GM18858 (cell line): Measurements from ENCODE around the gene CLCN7.

ENCODE experiments used
- ATAC-seq: cut with Tn5 transposase; IDR thresholded peaks from one replicate; pipeline ENCODE4 v1.9.1; 2021; ENCODE audit not compliant: unreplicated experiment

CLCN7 gene, protein sequence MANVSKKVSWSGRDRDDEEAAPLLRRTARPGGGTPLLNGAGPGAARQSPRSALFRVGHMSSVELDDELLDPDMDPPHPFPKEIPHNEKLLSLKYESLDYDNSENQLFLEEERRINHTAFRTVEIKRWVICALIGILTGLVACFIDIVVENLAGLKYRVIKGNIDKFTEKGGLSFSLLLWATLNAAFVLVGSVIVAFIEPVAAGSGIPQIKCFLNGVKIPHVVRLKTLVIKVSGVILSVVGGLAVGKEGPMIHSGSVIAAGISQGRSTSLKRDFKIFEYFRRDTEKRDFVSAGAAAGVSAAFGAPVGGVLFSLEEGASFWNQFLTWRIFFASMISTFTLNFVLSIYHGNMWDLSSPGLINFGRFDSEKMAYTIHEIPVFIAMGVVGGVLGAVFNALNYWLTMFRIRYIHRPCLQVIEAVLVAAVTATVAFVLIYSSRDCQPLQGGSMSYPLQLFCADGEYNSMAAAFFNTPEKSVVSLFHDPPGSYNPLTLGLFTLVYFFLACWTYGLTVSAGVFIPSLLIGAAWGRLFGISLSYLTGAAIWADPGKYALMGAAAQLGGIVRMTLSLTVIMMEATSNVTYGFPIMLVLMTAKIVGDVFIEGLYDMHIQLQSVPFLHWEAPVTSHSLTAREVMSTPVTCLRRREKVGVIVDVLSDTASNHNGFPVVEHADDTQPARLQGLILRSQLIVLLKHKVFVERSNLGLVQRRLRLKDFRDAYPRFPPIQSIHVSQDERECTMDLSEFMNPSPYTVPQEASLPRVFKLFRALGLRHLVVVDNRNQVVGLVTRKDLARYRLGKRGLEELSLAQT

DNA sequence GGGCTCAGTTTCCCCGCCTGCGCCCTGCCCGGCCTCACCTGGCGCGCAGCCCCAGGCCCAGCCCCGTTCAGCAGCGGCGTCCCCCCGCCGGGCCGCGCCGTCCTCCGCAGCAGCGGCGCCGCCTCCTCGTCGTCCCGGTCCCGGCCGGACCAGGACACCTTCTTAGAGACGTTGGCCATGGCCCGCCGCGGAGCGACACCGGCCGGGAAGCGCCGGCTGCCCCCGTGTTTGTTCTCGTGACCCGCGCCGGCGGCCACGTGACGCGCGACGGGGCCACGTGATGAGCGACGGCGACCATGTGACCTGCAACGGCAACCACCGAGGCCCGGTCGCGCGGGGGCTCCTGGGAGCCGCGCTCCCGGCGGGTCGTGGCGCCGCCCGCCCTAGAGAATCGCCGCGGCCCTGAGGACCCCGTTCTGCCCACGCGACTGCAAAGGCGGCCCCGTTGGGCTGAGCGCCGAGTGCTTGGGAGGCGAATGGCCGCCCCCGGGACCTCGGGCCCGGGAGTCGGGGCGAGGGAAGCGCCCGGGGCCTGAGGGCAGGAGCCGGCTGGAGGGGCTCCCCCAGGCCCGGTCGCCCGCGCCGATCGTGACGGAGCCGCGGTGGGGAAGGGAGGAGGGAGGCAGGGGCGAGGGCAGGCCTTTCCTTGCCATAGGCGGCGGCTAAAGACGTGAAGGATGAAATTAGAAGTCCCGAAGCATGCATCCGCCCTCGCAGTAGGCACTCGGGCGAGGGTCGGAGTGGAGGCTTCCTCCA, at the start of gene CLCN7:
Gene CLCN7, minus strand, starts transcription at position 233 of the 756 bp plus-strand sequence. Its CDS starts 54 bp downstream, at position 179.
- peak; percentile 72 for ATAC-seq

DNA sequence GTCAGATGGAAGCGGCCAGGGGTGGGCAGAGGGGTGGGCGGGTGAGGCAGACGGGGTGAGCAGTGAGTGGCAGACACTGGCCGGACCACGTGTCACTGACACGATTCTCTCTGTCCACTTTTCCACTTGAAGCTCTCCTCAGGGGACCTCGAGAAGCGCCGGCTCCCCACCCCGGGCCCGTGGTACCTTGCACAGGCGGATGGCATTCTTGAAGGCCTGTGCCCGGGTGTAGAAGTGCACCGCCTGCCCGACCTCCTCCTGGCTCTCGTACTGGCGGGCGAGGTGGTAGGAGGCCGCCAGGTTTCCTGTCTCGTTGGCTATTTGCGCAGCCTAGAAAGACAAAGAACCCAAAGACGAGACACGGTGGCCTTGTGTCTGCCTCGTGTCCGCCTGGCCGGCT, 49.5 kb upstream of the CLCN7 start:
- no peak for ATAC-seq

DNA sequence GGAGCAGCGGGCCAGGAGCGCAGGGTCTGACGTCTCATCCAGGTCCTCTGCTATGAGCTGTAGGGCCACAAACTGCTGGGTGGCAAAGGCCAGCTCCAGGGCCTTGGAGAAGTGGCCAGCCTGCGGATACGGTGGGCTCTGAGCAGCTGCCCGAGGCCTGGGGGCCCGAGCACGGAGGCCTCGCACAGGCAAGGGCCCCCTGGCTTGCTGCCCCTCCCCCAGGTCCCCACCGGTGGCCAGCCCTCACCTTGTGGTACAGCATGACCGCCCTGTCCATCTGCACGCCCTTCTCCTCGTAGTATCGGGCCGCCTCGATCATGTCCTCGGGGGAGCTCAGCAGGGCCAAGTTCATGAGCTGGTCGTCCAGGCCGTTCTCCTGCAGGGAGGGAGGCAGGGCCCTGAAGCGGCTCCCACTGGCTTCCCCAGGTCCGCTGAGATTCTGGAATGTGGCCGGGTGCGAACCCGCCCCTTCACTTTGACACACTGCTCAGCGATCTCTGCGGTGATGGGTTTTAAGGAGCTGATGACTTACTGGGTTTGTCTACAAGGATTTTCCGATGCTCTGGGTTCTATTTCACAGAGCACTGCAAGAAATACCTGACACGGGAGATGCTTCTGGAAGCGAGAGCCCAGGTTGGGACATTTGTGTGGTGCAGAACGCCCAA, 48.9 kb upstream of the CLCN7 start:
- no peak for ATAC-seq

DNA sequence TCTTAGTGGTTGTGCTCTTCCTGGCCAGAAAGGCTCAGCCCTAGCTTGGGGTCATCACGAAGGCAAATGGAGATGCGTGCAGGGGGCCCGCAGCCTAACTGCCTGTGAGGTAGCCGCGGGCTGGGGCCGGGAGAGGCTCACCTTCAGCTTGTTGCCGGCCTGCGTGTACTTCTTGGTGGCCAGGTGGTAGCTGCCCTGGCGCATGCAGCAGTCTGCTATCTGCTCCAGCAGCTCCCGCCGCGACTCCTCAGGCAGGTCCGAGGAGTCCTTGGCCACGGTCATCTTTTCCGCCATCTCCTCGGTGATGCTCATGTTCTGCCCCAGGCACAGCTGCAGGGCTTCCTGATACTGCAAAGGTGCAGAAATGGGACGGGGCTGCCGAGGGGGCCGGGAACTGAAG, 45.6 kb upstream of the CLCN7 start:
- ATAC-seq, result no peak

DNA sequence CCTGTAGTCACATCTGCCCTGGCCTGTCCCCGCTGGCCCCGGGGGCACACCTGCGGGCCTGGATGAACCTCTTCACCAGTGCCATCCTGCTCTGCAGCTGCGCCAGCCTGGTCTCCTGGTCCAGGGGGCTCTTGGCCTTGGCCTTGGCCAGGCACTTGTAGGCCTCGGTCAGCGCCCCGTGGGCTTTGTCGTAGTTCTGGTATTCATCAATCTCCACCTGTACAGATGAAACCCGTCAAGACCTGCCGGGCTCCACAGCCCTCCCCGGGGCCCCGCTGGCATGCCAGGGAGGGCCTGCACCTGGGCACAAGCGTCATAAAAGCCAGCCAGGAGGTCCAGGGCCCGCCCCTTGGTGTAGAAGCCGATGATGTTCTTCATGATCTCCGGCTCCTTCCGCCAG, 45.0 kb upstream of the CLCN7 start:
- no peak for ATAC-seq

DNA sequence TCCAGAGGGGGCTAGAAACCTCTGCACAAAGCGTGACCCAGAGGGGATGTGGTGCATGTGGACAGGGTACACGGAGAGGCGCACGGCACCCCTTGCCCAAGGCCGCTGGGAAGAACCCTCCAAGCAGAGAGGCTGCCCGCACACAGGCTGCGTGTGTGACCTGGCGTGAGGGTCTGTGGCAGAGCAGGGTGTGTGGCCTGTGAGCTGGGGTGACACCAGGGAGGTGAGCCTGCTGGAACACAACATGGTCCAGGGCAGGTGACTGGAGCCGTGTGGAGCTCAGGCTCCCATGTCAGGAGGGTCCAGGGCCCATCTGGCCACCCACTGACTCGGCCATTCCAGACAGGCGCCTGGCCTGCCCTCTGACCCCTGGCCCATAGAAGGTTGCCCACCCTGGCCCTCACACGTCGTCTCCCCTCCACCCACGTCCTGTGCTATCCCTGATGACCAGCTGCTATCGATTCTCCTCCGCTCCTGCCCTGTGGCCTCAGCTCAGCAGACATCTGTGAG, 43.9 kb upstream of the CLCN7 start:
- ATAC-seq, result no peak

DNA sequence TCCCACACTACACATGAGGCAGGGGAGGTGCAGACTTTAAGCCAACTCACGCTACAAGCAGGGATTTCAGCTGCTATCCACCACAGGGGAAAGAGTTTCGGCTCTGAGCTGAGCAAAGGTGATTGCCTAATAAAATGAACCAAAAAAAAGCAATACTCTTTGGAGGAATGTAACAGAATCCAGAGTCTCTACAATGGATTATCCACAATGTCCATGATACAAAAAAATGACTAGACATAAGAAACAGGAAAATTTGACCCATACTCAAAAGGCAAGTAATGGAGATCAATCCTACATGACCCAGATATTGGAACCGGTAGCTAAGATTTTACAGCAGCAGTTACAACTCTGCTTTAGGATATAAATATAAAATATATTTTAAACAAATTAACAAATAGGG, 39.7 kb upstream of the CLCN7 start:
- no peak for ATAC-seq

DNA sequence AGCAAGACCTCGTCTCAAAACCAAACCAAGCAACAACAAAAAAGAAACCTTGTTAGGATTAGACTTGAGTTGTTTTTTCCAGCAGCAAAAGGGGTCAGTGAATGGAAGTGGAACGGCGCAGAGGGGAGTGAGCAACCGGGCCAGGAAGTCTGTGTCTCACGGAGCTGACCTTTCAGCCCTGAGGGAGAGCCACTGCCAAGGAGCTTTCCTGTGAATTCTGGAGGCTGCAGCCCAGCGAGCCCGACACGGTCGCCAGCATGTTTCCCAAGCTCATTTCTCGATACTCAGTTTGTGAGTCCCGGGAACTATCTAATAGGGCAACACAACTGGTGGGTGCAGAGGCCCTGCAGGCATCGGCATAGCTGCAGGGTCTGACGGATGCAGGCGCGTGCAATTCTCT, 37.9 kb upstream of the CLCN7 start:
- no peak for ATAC-seq

DNA sequence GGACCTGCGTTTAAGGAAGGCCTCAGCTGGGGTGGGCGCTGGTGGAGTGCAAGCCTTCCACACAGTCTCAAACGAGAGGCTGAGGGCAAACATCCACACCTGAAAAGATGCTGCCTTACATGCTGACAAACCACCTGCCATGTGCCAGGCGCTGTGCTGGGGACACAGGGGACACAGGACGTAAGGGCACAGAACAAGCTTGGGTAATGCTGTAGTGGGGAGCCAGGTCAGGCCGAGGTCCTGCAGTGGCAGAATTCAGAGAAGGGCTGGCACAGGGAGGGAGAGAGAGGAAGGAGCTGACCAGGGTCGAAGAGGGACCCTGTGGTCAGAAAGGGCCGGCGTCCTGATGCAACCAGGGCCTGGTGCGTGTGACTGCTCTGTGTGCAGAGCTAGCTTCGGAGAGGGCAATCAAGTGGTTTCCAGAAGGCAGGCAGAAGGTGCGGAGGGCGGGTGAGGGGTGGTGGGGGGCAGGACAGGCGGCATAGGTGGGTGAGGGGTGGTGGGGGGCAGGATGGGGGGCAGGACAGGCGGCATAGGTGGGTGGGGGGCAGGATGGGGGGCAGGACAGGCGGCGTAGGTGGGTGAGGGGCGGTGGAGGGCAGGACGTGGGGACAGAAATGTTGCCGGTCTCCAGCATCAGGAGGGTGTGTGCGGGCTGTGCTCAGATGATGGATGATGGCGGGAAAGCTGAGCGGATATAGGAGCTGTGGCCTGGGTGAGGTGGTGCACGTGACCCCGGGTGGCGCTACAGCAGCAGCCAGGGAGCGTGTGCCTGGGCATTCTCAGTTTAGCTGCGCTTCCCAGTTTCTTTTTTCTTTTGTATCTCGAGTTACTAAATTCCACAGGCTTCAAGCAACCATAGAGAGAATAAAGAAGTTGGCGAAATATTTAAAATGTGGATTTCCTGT, 37.1 kb upstream of the CLCN7 start:
- no peak for ATAC-seq

DNA sequence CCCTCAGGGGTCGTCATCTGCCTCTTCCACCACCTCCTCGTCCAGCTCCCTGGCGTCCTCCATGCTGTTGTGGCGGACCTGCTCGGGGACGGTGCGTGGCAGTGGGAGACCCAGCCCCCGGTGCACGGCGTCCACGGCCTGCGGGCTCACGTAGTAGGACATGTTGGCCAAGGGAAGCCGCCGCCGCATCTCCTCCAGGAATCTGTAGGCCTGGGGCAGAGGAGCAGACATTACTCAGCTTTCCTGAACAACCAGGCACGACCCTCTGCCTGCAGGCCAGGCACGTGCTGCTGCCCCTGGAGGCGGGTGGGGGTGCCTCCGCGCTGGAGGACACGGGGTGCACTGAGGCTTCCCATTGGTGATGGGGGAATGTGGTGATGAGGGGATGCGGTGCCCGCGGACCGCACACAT, 36.1 kb upstream of the CLCN7 start:
- ATAC-seq, result no peak

DNA sequence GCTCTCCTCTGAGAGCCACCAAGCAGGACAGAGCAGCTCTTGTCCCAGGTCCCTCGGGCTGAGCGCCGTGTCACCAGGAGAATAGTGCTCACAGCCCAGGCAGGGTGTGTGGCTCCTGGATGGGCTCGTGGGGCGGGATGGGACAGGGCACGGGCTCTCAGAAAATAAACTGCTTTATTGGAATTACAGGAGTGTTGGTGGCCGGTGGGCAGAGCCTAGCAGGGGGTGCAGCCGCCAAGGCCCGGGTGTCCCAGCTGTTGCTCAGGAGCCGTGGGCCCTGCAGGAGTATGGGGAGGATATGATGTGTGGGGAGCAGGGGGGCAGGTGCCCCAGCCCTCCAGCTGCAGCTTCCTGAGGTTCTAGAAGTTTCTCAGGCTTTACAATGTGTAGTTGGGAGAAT, 35.4 kb upstream of the CLCN7 start:
- no peak for ATAC-seq

DNA sequence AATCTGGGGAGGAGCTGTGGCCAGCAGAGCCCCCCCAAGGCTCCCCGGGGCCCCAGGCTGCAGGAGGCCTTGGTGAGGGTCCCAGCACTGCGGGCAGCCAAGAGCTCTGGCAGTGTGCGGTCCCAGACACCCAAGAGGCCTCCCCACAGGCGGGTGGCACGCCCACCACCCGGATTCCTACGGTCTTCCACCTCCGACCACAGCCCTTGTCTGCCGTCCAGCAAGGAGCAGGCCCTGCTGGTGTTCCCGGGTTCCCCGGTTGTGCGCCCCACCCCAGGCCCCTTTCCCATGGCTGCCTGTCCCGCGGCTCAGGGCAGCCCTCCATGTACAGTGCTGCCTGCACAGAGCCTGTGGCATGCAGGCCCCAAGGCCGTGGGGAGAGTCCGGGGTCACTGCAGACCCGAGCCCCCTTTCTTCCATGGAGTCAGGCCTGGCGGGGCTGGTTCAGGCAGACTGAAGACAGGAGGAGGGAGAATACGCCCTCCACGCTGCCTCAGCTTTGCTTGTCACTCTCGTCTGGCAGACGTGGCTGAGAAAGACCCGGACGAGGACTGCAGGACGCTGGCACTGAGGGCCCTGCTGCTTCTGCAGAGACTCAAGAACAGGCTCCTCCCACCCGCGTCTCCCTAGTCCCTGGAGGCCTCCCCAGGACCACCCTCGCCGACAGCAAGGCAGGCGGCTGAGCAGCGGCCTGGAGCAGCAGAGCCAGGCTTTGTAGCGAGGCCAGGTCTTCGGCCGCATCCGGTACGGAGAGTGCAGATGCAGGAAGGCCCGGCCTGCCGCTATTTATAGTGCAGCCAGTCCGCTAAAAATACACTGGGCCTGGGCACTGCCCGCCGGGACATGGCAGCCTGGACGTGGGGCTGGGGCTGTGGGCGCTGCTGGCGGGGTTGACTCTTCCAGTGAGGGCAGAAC, 34.7 kb upstream of the CLCN7 start:
- ATAC-seq, result no peak

DNA sequence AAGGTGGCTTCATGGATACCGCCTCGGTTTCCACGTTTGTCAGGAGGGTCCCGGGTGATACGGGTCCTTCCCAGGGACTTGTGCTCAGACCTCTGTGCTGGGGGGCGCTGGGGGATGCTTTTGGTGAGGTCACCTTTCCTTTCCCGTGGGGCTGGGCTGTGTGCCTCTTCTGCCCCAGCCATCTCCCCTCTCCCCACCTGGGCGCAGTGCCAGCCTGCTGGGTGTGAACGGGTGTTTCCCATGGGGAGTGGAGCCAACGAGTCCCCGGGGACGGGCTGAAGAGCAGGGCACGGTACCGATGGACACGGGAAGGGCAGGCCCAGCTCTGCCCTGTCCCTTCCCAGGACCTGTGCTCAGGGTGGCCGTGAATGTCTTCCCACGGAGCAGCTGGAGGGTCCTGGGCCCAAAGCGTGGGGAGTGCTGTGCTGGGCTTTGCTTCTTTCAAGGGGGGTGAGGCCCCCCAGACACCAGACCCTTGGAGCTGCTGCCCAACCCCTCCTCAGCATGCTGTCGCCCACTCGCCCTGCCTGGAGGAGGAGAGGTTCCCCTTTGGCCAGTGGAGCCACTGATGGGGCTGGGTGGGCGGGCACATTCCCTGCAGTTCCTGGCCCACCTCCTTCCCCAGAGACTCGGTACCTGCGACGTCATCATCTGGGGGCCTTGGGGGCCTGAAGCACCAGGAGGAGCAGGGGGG, 33.8 kb upstream of the CLCN7 start:
- no peak for ATAC-seq

DNA sequence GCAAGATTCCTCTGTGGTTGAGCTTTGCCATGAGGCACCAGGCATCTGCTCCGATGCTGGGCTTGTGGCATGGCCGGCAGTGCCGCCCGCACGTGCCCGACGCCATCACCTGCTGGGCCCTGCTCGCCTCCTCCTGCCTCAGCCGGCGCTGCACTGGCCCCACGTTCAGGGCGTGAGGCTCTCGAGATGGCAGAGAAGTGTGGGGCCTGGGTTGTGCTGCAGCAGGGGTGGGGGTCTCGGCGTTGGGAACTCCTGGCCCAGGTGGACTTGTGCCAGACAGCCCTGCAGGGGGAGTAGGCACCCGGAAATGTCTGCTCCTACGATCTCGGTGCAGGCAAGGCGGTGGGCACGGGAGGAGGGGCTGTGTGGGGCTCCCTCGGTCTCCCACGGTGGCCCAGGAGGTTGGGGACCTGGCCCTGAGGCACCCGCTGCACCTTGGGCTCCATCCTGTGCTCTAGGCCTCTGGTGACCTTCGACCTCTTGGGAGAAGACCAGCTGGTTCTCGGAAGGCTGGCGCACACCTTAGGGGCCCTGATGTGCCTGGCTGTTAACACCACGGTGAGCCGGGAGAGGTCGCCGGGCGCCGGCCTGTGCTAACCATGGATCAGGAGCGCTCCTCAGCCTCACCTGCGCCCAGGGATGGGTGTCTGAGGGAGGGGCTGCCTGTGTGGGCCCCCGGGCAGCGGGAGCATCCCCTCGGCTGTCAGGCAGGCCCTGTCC, 31.8 kb upstream of the CLCN7 start:
- ATAC-seq, result no peak

DNA sequence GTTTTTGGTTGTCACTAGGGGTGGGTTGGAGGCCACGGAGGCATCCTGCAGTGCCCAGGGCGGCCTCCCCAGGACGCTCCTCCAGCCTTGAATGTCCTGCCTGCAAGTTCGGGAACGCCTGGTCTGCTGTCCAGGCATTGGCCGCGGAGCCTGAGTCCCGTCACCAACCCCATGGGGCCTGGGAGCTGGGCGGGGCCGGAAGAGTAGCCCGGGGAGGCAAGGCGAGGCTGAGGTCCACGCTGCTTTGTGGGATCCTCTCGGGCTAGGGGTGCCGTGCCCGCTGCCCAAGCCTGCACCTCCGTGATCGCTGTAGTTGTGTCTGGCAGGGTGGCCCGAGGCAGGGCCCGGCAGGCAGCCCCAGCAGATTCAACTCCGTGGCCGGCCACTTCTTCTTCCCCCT, 31.1 kb upstream of the CLCN7 start:
- ATAC-seq, result no peak

DNA sequence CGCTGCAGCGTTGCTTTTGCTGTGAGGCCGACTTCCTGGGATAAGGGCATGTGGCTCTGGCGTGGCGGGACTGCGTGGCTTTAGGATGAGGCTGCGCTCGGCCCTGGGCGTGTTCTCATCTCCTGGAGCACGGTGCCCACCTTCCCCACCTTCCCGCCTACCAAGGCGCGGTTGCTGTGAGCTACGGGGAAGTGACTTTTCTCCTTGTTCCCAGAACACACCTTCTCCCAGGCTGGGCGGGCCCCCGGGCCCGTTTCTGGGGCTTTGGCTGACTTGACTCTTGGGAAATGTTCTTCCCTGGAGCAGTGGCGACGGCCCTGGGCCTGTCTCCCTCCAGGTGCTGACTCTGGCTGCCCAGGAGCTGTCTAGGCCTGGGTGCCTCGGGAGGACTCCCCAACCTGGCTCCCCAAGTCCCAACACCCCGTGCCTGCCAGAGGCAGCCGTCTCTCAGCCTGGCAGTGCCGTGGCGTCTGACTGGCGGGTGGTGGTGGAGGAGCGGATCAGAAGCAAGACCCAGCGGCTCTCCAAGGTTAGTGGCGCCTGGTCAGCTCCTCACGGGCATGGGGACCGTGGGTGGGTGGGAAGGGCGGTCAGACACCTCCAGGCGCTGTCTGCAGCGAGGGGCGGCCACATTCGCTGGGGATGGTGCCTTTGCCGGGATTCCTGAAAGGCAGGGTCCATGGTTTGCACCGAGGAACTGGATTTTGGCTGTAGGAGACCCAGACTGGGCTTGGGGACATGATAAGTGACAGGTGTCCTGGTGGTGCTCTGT, 30.4 kb upstream of the CLCN7 start:
- no peak for ATAC-seq
